Spleen (tissue), 11 donors: ENCODE results near the gene UBASH3A. TPM values are rescaled to one million over a fixed set of nuclear protein-coding genes. Genes with fewer than 3 reads are reported as not detected.

ENCODE experiments used
- DNase-seq: peaks from one replicate; pipeline ENCODE4 v3.0.0-alpha.2; 2020
- H3K27ac ChIP-seq, 8 donors: fragments of 200-600 bp; sonication (generic) in 7 of 8; 1 replicate in 4 of 8; 2 replicates in 4 of 8; pipeline versions ENCODE4 v1.5.0 to v1.8.0; 2016 to 2021; ENCODE audit warnings: inconsistent platforms in 4 of 8, mild to moderate bottlenecking in 4 of 8, moderate library complexity in 1 of 8
- H3K27me3 ChIP-seq, 7 donors: fragments of 200-600 bp; sonication (generic) in 6 of 7; replicated peaks in 1 of 7; 1 replicate in 4 of 7; 2 replicates in 3 of 7; pipeline versions ENCODE4 v1.5.0 to v1.8.0; 2016 to 2021; ENCODE audit warnings: inconsistent platforms in 3 of 7, mild to moderate bottlenecking in 1 of 7
- H3K36me3 ChIP-seq, 6 donors: fragments of 200-600 bp; sonication (generic) in 5 of 6; 1 replicate in 4 of 6; 2 replicates in 2 of 6; pipeline versions ENCODE4 v1.5.0 to v1.8.0; 2016 to 2021; ENCODE audit warnings: inconsistent platforms in 2 of 6
- H3K4me1 ChIP-seq, 6 donors: fragments of 200-600 bp; sonication (generic) in 5 of 6; 1 replicate in 3 of 6; 2 replicates in 3 of 6; pipeline versions ENCODE4 v1.5.0 to v1.8.0; 2016 to 2021; ENCODE audit warnings: inconsistent platforms in 3 of 6
- H3K4me3 ChIP-seq, 8 donors: fragments of 200-600 bp; sonication (generic) in 7 of 8; 1 replicate in 4 of 8; 2 replicates in 4 of 8; pipeline versions ENCODE4 v1.5.0 to v1.8.0; 2016 to 2021; ENCODE audit warnings: inconsistent platforms in 4 of 8, mild to moderate bottlenecking in 4 of 8, moderate library complexity in 2 of 8
- H3K9me3 ChIP-seq, 8 donors: fragments of 200-600 bp; sonication (generic) in 7 of 8; 1 replicate in 4 of 8; 2 replicates in 4 of 8; pipeline versions ENCODE4 v1.5.0 to v1.8.0; 2016 to 2021; ENCODE audit warnings: inconsistent platforms in 4 of 8
- POLR2A ChIP-seq, 3 donors: fragments of 450-650 bp; IDR thresholded peaks; one replicate each; pipeline ENCODE4 v1.5.1; 2017; ENCODE audit warnings: antibody characterized with exemption in 3 of 3, mild to moderate bottlenecking in 1 of 3
- POLR2AphosphoS5 ChIP-seq, 3 donors: sonication (generic); formaldehyde crosslinking; IDR thresholded peaks; one replicate each; pipeline ENCODE4 v1.5.1; 2017; ENCODE audit warnings: antibody characterized with exemption in 3 of 3
- whole genome bisulfite sequencing, 5 donors: extraction: QIAGEN DNeasy Blood & Tissue Kit in 3 of 5; methylation state at CpG; one replicate each; pipeline versions ENCODE4 v1.1.5 to v1.1.7; 2013 to 2018; 5-methylcytosine and 5-hydroxymethylcytosine counted together
- intact Hi-C: fragments of 100-400 bp; cut with DNase I; formaldehyde crosslinking; loops from one replicate; pipeline ENCODE4 v1.15.0; 2023; ENCODE audit warnings: low total_unique reads
- polyA plus RNA-seq, 3 donors: library from polyadenylated mRNA; stranded (reverse); fragments of 200-250 nt; gene quantifications; one replicate each; pipeline ENCODE4 v1.2.1, GENCODE V29; 2013
- total RNA-seq, 7 donors: library from RNA; depleted of rRNA in 3 of 7; stranded (reverse); fragments of >200 nt in 3 of 7; fragmentation: NEBNext Ultra II Directional in 4 of 7; extraction: Animal tissue kit (Norgen Biotek cat#: 25700) in 4 of 7; gene quantifications; one replicate each; pipeline versions ENCODE4 v1.1.0 to v1.2.1, GENCODE V29; 2016 to 2021
- TF ChIP-seq, protein P1 (sequence below), 11 experiments: fragments of 200-600 bp in 7 of 11; fragments of 450-650 bp in 4 of 11; sonication (generic) in 4 of 11; IDR thresholded peaks in 8 of 11; conservative IDR thresholded peaks in 3 of 11; 1 replicate in 7 of 11; 2 replicates in 4 of 11; pipeline versions ENCODE4 v1.4.0 to v1.8.0; 2016 to 2021; ENCODE audit warnings: antibody characterized with exemption in 11 of 11, inconsistent platforms in 4 of 11, mild to moderate bottlenecking in 1 of 11
- donor health status: healthy with polysubstance abuse.
- donor health status: DM: no; HTN: no; CAD: no; lungs with moderate emphysema.
- donor health status: DM: no; HTN: no; CAD: no.
- donor health status: Bipolar disorder and iron deficiency.
- donor health status: healthy.
- donor health status: DM: no; HTN: no; CAD: no.
- donor health status: DM: yes; HTN: yes; CAD: no.

Gene UBASH3A
- total and polyA plus RNA-seq, 10 donors = 2.6 to 16.3 (median 10.2) TPM

DNA sequence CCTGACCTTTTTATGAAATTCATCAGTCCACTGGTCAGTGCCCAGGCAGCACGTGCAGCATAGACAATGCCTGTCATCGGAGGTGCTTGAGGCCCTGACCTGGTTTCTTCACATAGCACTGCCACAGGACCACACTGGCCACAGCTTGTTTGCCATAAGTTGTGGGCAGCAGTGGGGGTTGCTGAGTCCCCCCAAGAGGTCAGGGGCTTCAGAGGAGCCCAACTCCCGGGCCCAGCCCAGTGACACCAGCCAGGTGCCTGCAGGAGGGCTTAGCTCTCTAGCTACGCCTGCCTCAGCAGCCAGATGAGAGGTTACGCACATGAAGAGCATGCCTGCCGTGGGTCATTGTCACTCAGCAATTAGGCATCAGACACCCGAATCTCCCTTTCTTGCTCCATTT, 41.6 kb downstream of the UBASH3A start:
- H3K27ac ChIP-seq = no peak overlapping the region
- H3K9me3 ChIP-seq = no peaks in the 10 kb centered on the region
- DNase-seq = peak; percentile 67
- peaks cover 0 to 11% (median 5%) of the 10 kb centered on the region in 6 donors for H3K4me1 ChIP-seq
- TF ChIP-seq POLR2A (IDR thresholded peaks at IDR 0.05) = no peak
- TF ChIP-seq POLR2AphosphoS5 (IDR thresholded peaks at IDR 0.05) = no peak
- TF ChIP-seq, protein P1, sequence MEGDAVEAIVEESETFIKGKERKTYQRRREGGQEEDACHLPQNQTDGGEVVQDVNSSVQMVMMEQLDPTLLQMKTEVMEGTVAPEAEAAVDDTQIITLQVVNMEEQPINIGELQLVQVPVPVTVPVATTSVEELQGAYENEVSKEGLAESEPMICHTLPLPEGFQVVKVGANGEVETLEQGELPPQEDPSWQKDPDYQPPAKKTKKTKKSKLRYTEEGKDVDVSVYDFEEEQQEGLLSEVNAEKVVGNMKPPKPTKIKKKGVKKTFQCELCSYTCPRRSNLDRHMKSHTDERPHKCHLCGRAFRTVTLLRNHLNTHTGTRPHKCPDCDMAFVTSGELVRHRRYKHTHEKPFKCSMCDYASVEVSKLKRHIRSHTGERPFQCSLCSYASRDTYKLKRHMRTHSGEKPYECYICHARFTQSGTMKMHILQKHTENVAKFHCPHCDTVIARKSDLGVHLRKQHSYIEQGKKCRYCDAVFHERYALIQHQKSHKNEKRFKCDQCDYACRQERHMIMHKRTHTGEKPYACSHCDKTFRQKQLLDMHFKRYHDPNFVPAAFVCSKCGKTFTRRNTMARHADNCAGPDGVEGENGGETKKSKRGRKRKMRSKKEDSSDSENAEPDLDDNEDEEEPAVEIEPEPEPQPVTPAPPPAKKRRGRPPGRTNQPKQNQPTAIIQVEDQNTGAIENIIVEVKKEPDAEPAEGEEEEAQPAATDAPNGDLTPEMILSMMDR (IDR thresholded peaks at IDR 0.05 in 8 of 11, conservative IDR thresholded peaks at IDR 0.05 in 3 of 11) = no peak
- 78 to 94% (median 88%) methylated on average over 7 of the region's 7 CpGs for WGBS, 5 donors
- H3K27me3 ChIP-seq = peaks cover 0 to 19% (median 0%) of the 10 kb centered on the region in 7 donors
- H3K36me3 ChIP-seq = peaks cover 0 to 27% (median 0%) of the 10 kb centered on the region in 6 donors
- no peak overlapping the region for H3K4me3 ChIP-seq
- intact Hi-C loops = loop anchor here (5.0 to 10.0 kb wide), 2 partner anchors 61 to 298 kb away; no protein-coding TSS in a partner anchor

DNA sequence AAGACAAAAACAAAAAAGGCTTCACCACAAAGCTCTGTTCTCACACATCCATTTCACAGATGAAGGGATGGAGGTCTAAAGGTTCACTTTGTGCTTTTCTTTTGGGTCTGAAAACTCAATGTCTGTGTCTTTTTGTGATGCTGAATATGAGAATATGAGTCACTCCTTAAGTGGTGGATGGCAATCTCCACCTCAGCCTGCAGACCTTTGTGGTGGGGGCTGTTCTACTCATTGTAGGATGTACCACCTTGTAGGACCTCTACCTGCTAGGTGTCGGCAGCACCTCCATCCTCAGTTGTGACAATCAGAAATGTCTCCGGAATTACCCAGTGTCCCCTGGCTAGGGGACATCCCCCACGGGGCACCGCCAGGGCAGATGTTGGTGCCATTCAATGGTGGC, 42.8 kb downstream of the UBASH3A start:
- no peaks in the 10 kb centered on the region for H3K9me3 ChIP-seq
- intact Hi-C loops = loop anchor here (5.0 to 10.0 kb wide), 2 partner anchors 62 to 299 kb away; no protein-coding TSS in a partner anchor
- no peak overlapping the region for H3K27ac ChIP-seq
- TF ChIP-seq, protein P1 (IDR thresholded peaks at IDR 0.05 in 8 of 11, conservative IDR thresholded peaks at IDR 0.05 in 3 of 11) = no peak
- TF ChIP-seq POLR2A (IDR thresholded peaks at IDR 0.05) = no peak
- no peak for TF ChIP-seq POLR2AphosphoS5 (IDR thresholded peaks at IDR 0.05)
- H3K4me1 ChIP-seq = peaks cover 0 to 15% (median 10%) of the 10 kb centered on the region in 6 donors
- WGBS, 5 donors = 88 to 100% (median 94%) methylated on average over 3 to 4 of the region's 4 CpGs
- DNase-seq = peak; percentile 35
- peaks cover 0 to 27% (median 0%) of the 10 kb centered on the region in 6 donors for H3K36me3 ChIP-seq
- peaks cover 0 to 19% (median 0%) of the 10 kb centered on the region in 7 donors for H3K27me3 ChIP-seq
- H3K4me3 ChIP-seq = no peak overlapping the region

DNA sequence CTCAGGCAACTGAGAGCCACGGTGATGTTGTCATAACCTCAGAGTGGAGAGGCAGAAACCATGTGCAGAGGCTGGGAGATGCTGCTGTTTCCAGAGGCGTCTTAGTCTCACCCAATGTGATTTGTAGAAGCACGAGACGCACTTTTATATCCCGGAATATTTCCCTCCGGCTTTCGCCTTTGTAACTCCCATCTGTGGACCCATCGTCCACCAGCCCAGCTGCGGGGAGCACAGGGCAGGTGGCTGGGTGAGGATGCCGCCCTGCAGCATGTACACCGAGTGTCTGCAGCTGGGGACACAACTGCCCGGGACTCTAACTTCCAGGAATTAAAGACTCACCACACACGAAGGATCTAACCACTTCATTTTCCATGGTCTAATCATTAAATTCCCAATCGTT, 43.5 kb downstream of the UBASH3A start:
- TF ChIP-seq POLR2AphosphoS5 (IDR thresholded peaks at IDR 0.05) (no peak), POLR2A (IDR thresholded peaks at IDR 0.05) (no peak)
- TF ChIP-seq, protein P1 (IDR thresholded peaks at IDR 0.05 in 8 of 11, conservative IDR thresholded peaks at IDR 0.05 in 3 of 11) = no peak
- peak; percentile 61 for DNase-seq
- no peak overlapping the region for H3K27ac ChIP-seq
- H3K9me3 ChIP-seq = no peaks in the 10 kb centered on the region
- H3K4me1 ChIP-seq = peaks cover 0 to 15% (median 10%) of the 10 kb centered on the region in 6 donors
- peaks cover 0 to 19% (median 0%) of the 10 kb centered on the region in 7 donors for H3K27me3 ChIP-seq
- intact Hi-C loops = loop anchor here (5.0 to 10.0 kb wide), 2 partner anchors 62 to 300 kb away; no protein-coding TSS in a partner anchor
- WGBS, 5 donors = 81 to 89% (median 83%) methylated on average over 14 of the region's 14 CpGs
- H3K36me3 ChIP-seq = peaks cover 0 to 22% (median 0%) of the 10 kb centered on the region in 6 donors
- no peak overlapping the region for H3K4me3 ChIP-seq

DNA sequence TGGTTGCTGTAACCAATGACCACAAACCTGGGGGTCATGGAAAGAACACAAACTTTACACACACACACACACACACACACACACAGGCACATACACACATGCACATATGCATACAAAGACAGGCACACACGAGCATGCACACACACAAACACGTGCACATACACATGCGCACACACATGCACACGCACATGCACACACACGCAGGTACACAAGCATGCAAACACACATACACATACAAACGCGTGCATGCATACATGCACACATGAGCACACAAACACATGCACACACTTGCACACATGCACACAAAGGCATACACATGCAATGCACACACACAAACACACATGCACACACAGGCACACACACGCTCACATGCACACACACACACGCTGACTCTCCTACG, 44.0 kb downstream of the UBASH3A start:
- Histone ChIP-seq H3K36me3 (peaks cover 0 to 22% (median 0%) of the 10 kb centered on the region in 6 donors), H3K9me3 (no peaks in the 10 kb centered on the region), H3K27me3 (peaks cover 0 to 22% (median 0%) of the 10 kb centered on the region in 7 donors), H3K27ac (no peak overlapping the region), H3K4me3 (no peak overlapping the region), H3K4me1 (peaks cover 0 to 15% (median 10%) of the 10 kb centered on the region in 6 donors)
- peak; percentile 34 for DNase-seq
- WGBS, 5 donors = 90 to 95% (median 91%) methylated on average over 10 of the region's 10 CpGs
- intact Hi-C loops = loop anchor here (5.0 to 10.0 kb wide), 2 partner anchors 63 to 300 kb away; no protein-coding TSS in a partner anchor
- TF ChIP-seq POLR2AphosphoS5 (IDR thresholded peaks at IDR 0.05) (peak in 1 of 3 donors; percentile 31), POLR2A (IDR thresholded peaks at IDR 0.05) (no peak)
- TF ChIP-seq, protein P1 (IDR thresholded peaks at IDR 0.05 in 8 of 11, conservative IDR thresholded peaks at IDR 0.05 in 3 of 11) = no peak
